Liver (tissue), 9 donors: ENCODE results near the gene ELAVL2. TPM values are rescaled to one million over a fixed set of nuclear protein-coding genes. Genes with fewer than 3 reads are reported as not detected.

Experiments used
- DNase-seq: peaks from one replicate; pipeline ENCODE4 v3.0.0-alpha.2; 2017; ENCODE audit warnings: low spot score
- H3K27ac ChIP-seq, 2 donors: one replicate each; pipeline ENCODE4 v1.7.0; 2013; ENCODE audit warnings: inconsistent platforms in 2 of 2, low read length in 2 of 2, control low read depth in 1 of 2, low read depth in 1 of 2, mild to moderate bottlenecking in 1 of 2
- H3K27me3 ChIP-seq, 4 donors: one replicate each; pipeline versions ENCODE4 v1.6.1 to v1.7.0; 2013; ENCODE audit warnings: low read length in 3 of 4, inconsistent platforms in 1 of 4, mild to moderate bottlenecking in 1 of 4, moderate library complexity in 1 of 4; ENCODE audit not compliant: control insufficient read depth in 4 of 4, insufficient read depth in 4 of 4
- H3K36me3 ChIP-seq, 4 donors: one replicate each; pipeline versions ENCODE4 v1.6.1 to v1.7.0; 2013; ENCODE audit warnings: low read length in 3 of 4, mild to moderate bottlenecking in 3 of 4, low read depth in 1 of 4, moderate library complexity in 1 of 4; ENCODE audit not compliant: control insufficient read depth in 4 of 4, insufficient read depth in 3 of 4
- H3K4me1 ChIP-seq, 4 donors: one replicate each; pipeline versions ENCODE4 v1.6.1 to v1.7.0; 2013; ENCODE audit warnings: low read length in 3 of 4, mild to moderate bottlenecking in 3 of 4, moderate library complexity in 1 of 4; ENCODE audit not compliant: control insufficient read depth in 4 of 4, insufficient read depth in 4 of 4
- H3K4me3 ChIP-seq, 3 donors: one replicate each; pipeline versions ENCODE4 v1.6.1 to v1.7.0; 2013; ENCODE audit warnings: low read length in 3 of 3, control low read depth in 1 of 3, low read depth in 1 of 3, mild to moderate bottlenecking in 1 of 3
- H3K9ac ChIP-seq, 2 donors: one replicate each; pipeline ENCODE4 v1.7.0; 2013; ENCODE audit warnings: low read length in 2 of 2, mild to moderate bottlenecking in 2 of 2, moderate library complexity in 2 of 2, control low read depth in 1 of 2, low read depth in 1 of 2
- H3K9me3 ChIP-seq, 4 donors: one replicate each; pipeline versions ENCODE4 v1.6.1 to v1.7.0; 2013; ENCODE audit warnings: low read length in 3 of 4; ENCODE audit not compliant: control insufficient read depth in 4 of 4
- ATF3 ChIP-seq: IDR thresholded peaks from 2 replicates; pipeline ENCODE4 v1.6.1; 2016; ENCODE audit warnings: antibody characterized with exemption
- CTCF ChIP-seq: fragments of 150-350 bp; IDR thresholded peaks from 2 replicates; pipeline ENCODE4 v1.5.1; 2017; ENCODE audit warnings: improper control_type of control experiment, low read depth, low read length; ENCODE audit not compliant: missing input control
- EGR1 ChIP-seq, 2 donors: IDR thresholded peaks; 2 replicates each; pipeline ENCODE4 v1.6.1; 2016 to 2018; ENCODE audit warnings: antibody characterized with exemption in 2 of 2, low read depth in 2 of 2
- FOXA1 ChIP-seq: IDR thresholded peaks from 2 replicates; pipeline ENCODE4 v1.6.1; 2016; ENCODE audit warnings: antibody characterized with exemption
- FOXA2 ChIP-seq: IDR thresholded peaks from 2 replicates; pipeline ENCODE4 v1.6.1; 2016; ENCODE audit warnings: antibody characterized with exemption
- GABPA ChIP-seq, 2 donors: IDR thresholded peaks in 1 of 2; conservative IDR thresholded peaks in 1 of 2; 2 replicates each; pipeline ENCODE4 v1.6.1; 2016; ENCODE audit warnings: antibody characterized with exemption in 2 of 2, mild to moderate bottlenecking in 1 of 2, moderate library complexity in 1 of 2
- HNF4A ChIP-seq, 2 donors: conservative IDR thresholded peaks; 2 replicates each; pipeline ENCODE4 v1.6.1; 2016; ENCODE audit warnings: antibody characterized with exemption in 2 of 2, mild to moderate bottlenecking in 2 of 2
- HNF4G ChIP-seq: IDR thresholded peaks from 2 replicates; pipeline ENCODE4 v1.6.1; 2016; ENCODE audit warnings: antibody characterized with exemption
- JUND ChIP-seq, 2 donors: IDR thresholded peaks; 2 replicates each; pipeline ENCODE4 v1.6.1; 2016; ENCODE audit warnings: antibody characterized with exemption in 2 of 2
- NR2F2 ChIP-seq: IDR thresholded peaks from 2 replicates; pipeline ENCODE4 v1.6.1; 2016; ENCODE audit warnings: antibody characterized with exemption
- RAD21 ChIP-seq, 2 donors: IDR thresholded peaks; 2 replicates each; pipeline ENCODE4 v1.6.1; 2016; ENCODE audit warnings: antibody characterized with exemption in 2 of 2, mild to moderate bottlenecking in 2 of 2
- REST ChIP-seq: IDR thresholded peaks from 2 replicates; pipeline ENCODE4 v1.6.1; 2016; ENCODE audit warnings: antibody characterized with exemption, mild to moderate bottlenecking
- RXRA ChIP-seq, 2 donors: IDR thresholded peaks; 2 replicates each; pipeline ENCODE4 v1.6.1; 2017 to 2018; ENCODE audit warnings: antibody characterized with exemption in 2 of 2, mild to moderate bottlenecking in 1 of 2
- SP1 ChIP-seq: IDR thresholded peaks from 2 replicates; pipeline ENCODE4 v1.6.1; 2018; ENCODE audit warnings: antibody characterized with exemption, mild to moderate bottlenecking
- TAF1 ChIP-seq: conservative IDR thresholded peaks from 2 replicates; pipeline ENCODE4 v1.6.1; 2016; ENCODE audit warnings: antibody characterized with exemption, mild to moderate bottlenecking
- YY1 ChIP-seq: IDR thresholded peaks from 2 replicates; pipeline ENCODE4 v1.6.1; 2016; ENCODE audit warnings: antibody characterized with exemption, mild to moderate bottlenecking
- ZBTB33 ChIP-seq: IDR thresholded peaks from 2 replicates; pipeline ENCODE4 v1.6.1; 2016; ENCODE audit warnings: antibody characterized with exemption
- WGBS: extraction: QIAGEN DNeasy Blood & Tissue Kit; methylation state at CpG from one replicate; pipeline ENCODE4 v1.1.7; 2013; 5-methylcytosine and 5-hydroxymethylcytosine counted together
- polyA plus RNA-seq, 2 donors: library from polyadenylated mRNA; stranded (reverse) in 1 of 2; unstranded in 1 of 2; fragments of 200-250 nt in 1 of 2; fragments of >200 nt in 1 of 2; fragmentation: Nextera tagmentation in 1 of 2; extraction: Ambion mirVana in 1 of 2; gene quantifications; one replicate each; pipeline versions ENCODE4 v1.2.1 to v1.2.3, GENCODE V29; 2013 to 2015
- total RNA-seq, 2 donors: library from RNA; depleted of rRNA; stranded (reverse); fragments of >200 nt; gene quantifications; one replicate each; pipeline ENCODE4 v1.2.3, GENCODE V29; 2014
- TF ChIP-seq, protein P1 (sequence below): IDR thresholded peaks from 2 replicates; pipeline ENCODE4 v1.6.1; 2016; ENCODE audit warnings: antibody characterized with exemption
- donor health status: healthy.
- donor health status: healthy.
- donor health status: healthy.
- donor health status: healthy.
- donor health status: healthy.

Gene ELAVL2
- total and polyA plus RNA-seq, 4 donors: 0.19 TPM; not detected in 3

- 3% methylated on average over 97 of the region's 97 CpGs for WGBS
- Histone ChIP-seq H3K27me3 (peaks cover 0 to 24% (median 15%) of the 10 kb centered on the region in 4 donors), H3K9ac (no peak overlapping the region), H3K36me3 (no peaks in the 10 kb centered on the region), H3K27ac (no peak overlapping the region), H3K9me3 (peaks cover 0 to 3% (median 0%) of the 10 kb centered on the region in 4 donors), H3K4me3 (peak overlapping the region in 2 of 3 donors; percentile 32 to 64), H3K4me1 (peaks cover 14 to 32% (median 18%) of the 10 kb centered on the region in 4 donors)
- DNase-seq: peak; percentile 60
- TF ChIP-seq FOXA1 (no peak), NR2F2 (no peak), RAD21 (IDR thresholded peaks at IDR 0.05) (no peak), TAF1 (no peak), ZBTB33 (no peak), FOXA2 (no peak), REST (no peak), GABPA (IDR thresholded peaks at IDR 0.05 in 1 of 2, conservative IDR thresholded peaks at IDR 0.05 in 1 of 2) (no peak), HNF4G (no peak), EGR1 (IDR thresholded peaks at IDR 0.05; ENCODE audit: low read depth in 2 of 2) (no peak), SP1 (no peak), HNF4A (conservative IDR thresholded peaks at IDR 0.05) (no peak), YY1 (no peak), ATF3 (no peak), RXRA (IDR thresholded peaks at IDR 0.05) (no peak), CTCF (no peak), JUND (IDR thresholded peaks at IDR 0.05) (no peak)
- TF ChIP-seq, protein P1, sequence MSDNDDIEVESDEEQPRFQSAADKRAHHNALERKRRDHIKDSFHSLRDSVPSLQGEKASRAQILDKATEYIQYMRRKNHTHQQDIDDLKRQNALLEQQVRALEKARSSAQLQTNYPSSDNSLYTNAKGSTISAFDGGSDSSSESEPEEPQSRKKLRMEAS: no peak
These were observed 4.5 kb downstream of the ELAVL2 start for GRCh38 chr9:23821375-23822181.
